Loucy (cell line): ENCODE results near the gene SLC52A1.
A peak's percentile ranks its signal among the peaks of the same experiment; 100 is the strongest.

ENCODE experiments used
- H2AFZ ChIP-seq: fragments of 200-600 bp; sonication (generic); 2 replicates; pipeline ENCODE4 v1.6.0; 2016; ENCODE audit warnings: antibody characterized with exemption, mild to moderate bottlenecking, low read length, moderate library complexity
- H3F3A ChIP-seq: fragments of 200-600 bp; 2 replicates; pipeline ENCODE4 v1.6.0; 2016; ENCODE audit warnings: antibody characterized with exemption, low read depth, mild to moderate bottlenecking
- H3K27me3 ChIP-seq: fragments of 200-600 bp; sonication (generic); 2 replicates; pipeline ENCODE4 v1.6.1; 2014; ENCODE audit warnings: low read length, mild to moderate bottlenecking; ENCODE audit not compliant: insufficient read depth, poor library complexity, severe bottlenecking
- H3K36me3 ChIP-seq: fragments of 200-600 bp; sonication (generic); 2 replicates; pipeline ENCODE4 v1.6.1; 2016; ENCODE audit warnings: low read length; ENCODE audit not compliant: insufficient read depth
- H3K4me1 ChIP-seq: fragments of 200-600 bp; sonication (generic); 2 replicates; pipeline ENCODE4 v1.5.1; 2014; ENCODE audit warnings: low read length, mild to moderate bottlenecking; ENCODE audit not compliant: insufficient read depth, poor library complexity, severe bottlenecking
- H3K4me2 ChIP-seq: fragments of 200-600 bp; sonication (generic); 2 replicates; pipeline ENCODE4 v1.6.0; 2014; ENCODE audit warnings: antibody characterized with exemption, low read length, low read depth, mild to moderate bottlenecking; ENCODE audit not compliant: poor library complexity, severe bottlenecking
- H3K4me3 ChIP-seq: fragments of 200-600 bp; sonication (generic); 2 replicates; pipeline ENCODE4 v1.5.1; 2014; ENCODE audit warnings: low read length, mild to moderate bottlenecking, mixed read lengths; ENCODE audit not compliant: poor library complexity, severe bottlenecking
- H3K79me2 ChIP-seq: fragments of 200-600 bp; sonication (generic); 2 replicates; pipeline ENCODE4 v1.6.1; 2014; ENCODE audit warnings: low read length; ENCODE audit not compliant: insufficient read depth
- H3K9ac ChIP-seq: fragments of 200-600 bp; sonication (generic); 2 replicates; pipeline ENCODE4 v1.6.0; 2014; ENCODE audit warnings: mild to moderate bottlenecking, low read depth, low read length, moderate library complexity; ENCODE audit not compliant: poor library complexity, severe bottlenecking
- H3K9me2 ChIP-seq: fragments of 200-600 bp; sonication (generic); replicated peaks from 2 replicates; pipeline ENCODE4 v1.6.1; 2016; ENCODE audit warnings: low read depth, low read length, mixed read lengths
- H3K9me3 ChIP-seq: fragments of 200-600 bp; sonication (generic); 2 replicates; pipeline ENCODE4 v1.6.1; 2014; ENCODE audit warnings: mild to moderate bottlenecking, antibody characterized with exemption, low read length, low read depth; ENCODE audit not compliant: insufficient read depth
- H4K20me1 ChIP-seq: fragments of 200-600 bp; sonication (generic); 2 replicates; pipeline ENCODE4 v1.6.0; 2014; ENCODE audit warnings: antibody characterized with exemption, low read length, mild to moderate bottlenecking; ENCODE audit not compliant: insufficient read depth, poor library complexity, severe bottlenecking
- EZH2phosphoT487 ChIP-seq: fragments of 200-600 bp; IDR thresholded peaks from 2 replicates; pipeline ENCODE4 v1.6.1; 2018; ENCODE audit warnings: antibody characterized with exemption, mild to moderate bottlenecking, moderate library complexity, borderline replicate concordance
- TF ChIP-seq, protein P1 (sequence below): fragments of 200-600 bp; sonication (generic); conservative IDR thresholded peaks from 2 replicates; pipeline ENCODE4 v1.5.1; 2014; ENCODE audit warnings: mild to moderate bottlenecking, antibody characterized with exemption, low read length

Gene SLC52A1

DNA sequence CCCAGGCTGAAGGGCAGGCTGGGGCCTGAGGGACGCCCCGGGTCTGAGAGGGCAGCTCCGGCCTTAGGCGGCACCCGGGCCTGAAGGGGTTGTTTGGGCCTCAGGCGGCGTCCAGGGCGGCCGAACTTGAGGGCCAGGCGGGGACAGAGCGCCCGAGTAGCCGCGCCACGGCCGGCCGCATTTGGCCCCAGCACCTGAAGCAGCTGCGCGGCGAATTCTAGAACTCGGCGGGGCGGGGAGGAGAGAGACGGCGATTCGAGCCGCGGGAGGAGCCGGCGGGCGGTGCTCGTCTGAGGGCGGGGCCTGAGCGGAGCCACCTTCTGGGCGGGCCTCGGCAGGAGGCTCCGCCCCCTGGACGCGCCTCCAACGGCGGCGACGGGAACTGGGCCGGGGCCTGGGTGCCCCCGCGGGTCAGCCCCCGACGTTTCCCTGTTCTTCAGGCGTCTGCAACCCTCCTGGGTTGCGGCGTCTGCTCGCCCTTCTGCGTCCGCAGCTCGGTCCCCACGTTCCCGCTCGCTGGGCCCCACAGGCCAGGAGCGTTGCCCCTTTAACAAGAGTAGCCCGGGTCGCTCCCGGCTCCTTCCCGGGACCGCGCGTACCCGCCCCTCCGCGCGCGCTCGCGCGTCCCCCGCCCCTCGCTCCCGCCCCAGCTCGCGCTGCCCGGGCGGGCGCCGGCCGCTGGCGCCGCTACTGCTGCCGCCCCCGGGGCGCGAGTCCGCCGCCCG lies 37.8 kb downstream of the SLC52A1 start, which contains the start of the genes INCA1 and KIF1C:
Gene INCA1 (minus strand): TSS at position 221 of the 725 bp plus-strand sequence. CDS start 3,085 bp downstream, outside the sequence.
Gene KIF1C (plus strand): TSS at position 649 of the 725 bp plus-strand sequence. CDS start 2,297 bp downstream, outside the sequence.
- H3K9me2 ChIP-seq = no peaks in the 10 kb centered on the region

DNA sequence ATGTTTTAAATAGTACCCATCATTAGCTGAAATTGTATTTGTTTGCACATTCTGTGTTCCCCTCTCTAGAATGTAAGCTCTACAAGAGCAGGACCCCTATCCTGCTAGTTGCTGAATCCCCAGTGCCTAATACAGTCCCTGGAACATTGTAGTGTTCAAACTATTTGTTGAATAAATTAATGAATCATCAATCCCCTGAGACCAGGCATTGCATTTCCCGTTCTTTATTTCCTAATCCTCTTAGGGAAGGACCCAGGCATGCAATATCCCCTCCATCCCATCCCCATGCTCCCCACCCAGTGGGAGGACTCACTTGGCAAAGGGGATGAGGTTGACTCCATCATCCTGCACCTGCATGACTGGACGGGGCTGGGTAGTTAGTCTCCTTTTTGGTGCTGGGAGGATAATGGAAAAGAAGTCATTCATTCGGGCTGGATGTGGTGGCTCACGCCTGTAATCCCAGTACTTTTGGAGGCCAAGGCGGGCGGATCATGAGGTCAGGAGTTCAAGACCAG lies 41.1 kb downstream of the SLC52A1 start:
- TF ChIP-seq EZH2phosphoT487 = no peak
- TF ChIP-seq, protein P1, sequence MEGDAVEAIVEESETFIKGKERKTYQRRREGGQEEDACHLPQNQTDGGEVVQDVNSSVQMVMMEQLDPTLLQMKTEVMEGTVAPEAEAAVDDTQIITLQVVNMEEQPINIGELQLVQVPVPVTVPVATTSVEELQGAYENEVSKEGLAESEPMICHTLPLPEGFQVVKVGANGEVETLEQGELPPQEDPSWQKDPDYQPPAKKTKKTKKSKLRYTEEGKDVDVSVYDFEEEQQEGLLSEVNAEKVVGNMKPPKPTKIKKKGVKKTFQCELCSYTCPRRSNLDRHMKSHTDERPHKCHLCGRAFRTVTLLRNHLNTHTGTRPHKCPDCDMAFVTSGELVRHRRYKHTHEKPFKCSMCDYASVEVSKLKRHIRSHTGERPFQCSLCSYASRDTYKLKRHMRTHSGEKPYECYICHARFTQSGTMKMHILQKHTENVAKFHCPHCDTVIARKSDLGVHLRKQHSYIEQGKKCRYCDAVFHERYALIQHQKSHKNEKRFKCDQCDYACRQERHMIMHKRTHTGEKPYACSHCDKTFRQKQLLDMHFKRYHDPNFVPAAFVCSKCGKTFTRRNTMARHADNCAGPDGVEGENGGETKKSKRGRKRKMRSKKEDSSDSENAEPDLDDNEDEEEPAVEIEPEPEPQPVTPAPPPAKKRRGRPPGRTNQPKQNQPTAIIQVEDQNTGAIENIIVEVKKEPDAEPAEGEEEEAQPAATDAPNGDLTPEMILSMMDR = no peak
- no peak overlapping the region for H3K9ac ChIP-seq

More for the DNA sequence above, 37.8 kb downstream of the SLC52A1 start, which contains the start of the genes INCA1 and KIF1C:
- H3K4me1 ChIP-seq = peaks cover 14% of the 10 kb centered on the region
- H3K27me3 ChIP-seq = no peaks in the 10 kb centered on the region
- H3K4me2 ChIP-seq = peak within 1 kb of the TSS; percentile 85
- peak within 1 kb of the TSS; percentile 88 for H3K4me3 ChIP-seq
- peak within 1 kb of the TSS; percentile 69 for H3K9ac ChIP-seq
- H3F3A ChIP-seq = no peaks in the 10 kb centered on the region
- peaks cover 22% of the 10 kb centered on the region; the same call in 1 of the 2 replicates for H3K79me2 ChIP-seq
- no peaks in the 10 kb centered on the region for H4K20me1 ChIP-seq
- TF ChIP-seq, protein P1 = no peak
- TF ChIP-seq EZH2phosphoT487 = no peak
- H3K9me3 ChIP-seq = no peaks in the 10 kb centered on the region
- peak within 1 kb of the TSS; percentile 94 for H2AFZ ChIP-seq
- H3K36me3 ChIP-seq = 0 out of 2 replicates have a peak, but pooled peaks cover 6% of the 10 kb centered on the region

DNA sequence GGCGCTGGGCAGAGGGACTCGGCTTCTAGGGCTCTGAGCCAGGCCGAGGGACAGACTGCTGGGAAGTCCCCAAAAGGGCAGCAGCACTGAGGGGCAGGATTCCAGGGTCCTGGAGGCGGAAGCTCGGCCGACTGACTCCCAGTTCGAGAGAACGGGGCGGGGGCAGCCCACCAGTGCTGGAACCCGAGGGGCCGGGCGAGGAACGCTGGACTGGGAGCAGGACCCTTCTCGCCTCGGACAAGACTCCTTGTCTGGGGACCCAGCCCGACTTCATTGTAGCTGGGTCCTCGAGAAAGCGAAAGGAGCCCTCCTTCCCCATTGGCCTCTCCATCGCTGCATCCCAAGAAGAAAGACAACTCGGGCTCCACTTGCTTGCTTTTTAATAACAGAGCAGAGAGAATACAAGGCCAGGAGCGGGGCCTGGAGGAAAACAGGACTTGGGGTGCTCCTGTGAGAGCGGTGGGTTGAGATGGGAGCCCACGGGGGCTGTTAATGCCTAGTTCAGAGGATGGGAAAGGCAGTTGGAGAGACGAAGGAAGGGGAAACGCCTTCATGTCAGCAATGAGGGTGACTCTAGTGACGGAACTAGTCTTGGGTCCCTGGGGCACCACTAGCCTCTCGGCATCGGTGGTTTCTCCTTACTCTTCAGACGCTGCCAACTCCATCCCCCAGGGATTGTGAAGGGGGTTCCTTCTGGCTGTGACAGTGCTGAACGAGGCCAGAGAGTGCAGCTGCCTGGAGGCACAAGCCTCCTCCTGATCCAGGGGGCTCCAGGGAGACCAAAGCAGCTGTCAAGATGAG lies 47.3 kb downstream of the SLC52A1 start:
- H3K4me3 ChIP-seq = peak overlapping the region; percentile 96
- H3K36me3 ChIP-seq = no peaks in the 10 kb centered on the region
- no peaks in the 10 kb centered on the region for H4K20me1 ChIP-seq
- peaks cover 24% of the 10 kb centered on the region; the same call in 1 of the 2 replicates for H3K79me2 ChIP-seq
- no peaks in the 10 kb centered on the region for H3K9me2 ChIP-seq
- H3K27me3 ChIP-seq = no peaks in the 10 kb centered on the region
- no peaks in the 10 kb centered on the region for H3K9me3 ChIP-seq
- H2AFZ ChIP-seq = peak overlapping the region; percentile 99
- no peaks in the 10 kb centered on the region for H3F3A ChIP-seq
- peak overlapping the region; percentile 99 for H3K4me2 ChIP-seq
- TF ChIP-seq EZH2phosphoT487 = no peak
- TF ChIP-seq, protein P1 = no peak
- peaks cover 32% of the 10 kb centered on the region for H3K4me1 ChIP-seq
- H3K9ac ChIP-seq = peak overlapping the region; percentile 91

More for the DNA sequence above, 41.1 kb downstream of the SLC52A1 start:
- Histone ChIP-seq H3K9me3 (no peaks in the 10 kb centered on the region), H3K27me3 (no peaks in the 10 kb centered on the region), H3K4me3 (no peak overlapping the region), H3K4me2 (no peak overlapping the region), H3K9me2 (no peaks in the 10 kb centered on the region), H3F3A (no peaks in the 10 kb centered on the region), H3K4me1 (peaks cover 10% of the 10 kb centered on the region), H3K36me3 (no peaks in the 10 kb centered on the region), H3K79me2 (peaks cover 13% of the 10 kb centered on the region; the same call in 1 of the 2 replicates), H2AFZ (no peak overlapping the region), H4K20me1 (no peaks in the 10 kb centered on the region)
